Right renal cortex interstitium (tissue), 3 donors: ENCODE data around the gene TASOR2. TPM values are rescaled to one million over a fixed set of nuclear protein-coding genes. Genes with fewer than 3 reads are reported as not detected.

ENCODE experiments used
- DNase-seq, 3 donors: peaks; one replicate each; pipeline ENCODE4 v3.0.0-alpha.2; 2013; ENCODE audit warnings: low read depth in 3 of 3, low spot score in 2 of 3
- polyA plus RNA-seq, 3 donors: library from polyadenylated mRNA; unstranded; fragments of 120-200 nt; gene quantifications; one replicate each; pipeline ENCODE4 v1.2.1, GENCODE V29; 2013; ENCODE audit not compliant: insufficient read length in 3 of 3

TASOR2 gene
- polyA plus RNA-seq, 3 donors = 30.8 to 36.0 (median 33.7) TPM

GRCh38 chr10:5683065-5683464 is 1.6 kb upstream of the TASOR2 start:
- DNase-seq = no peak

- no peak for DNase-seq
These were observed 529 bp downstream of the TASOR2 start for GRCh38 chr10:5684971-5685763.

GRCh38 chr10:5685764-5686240 is 1.2 kb downstream of the TASOR2 start:
- DNase-seq = no peak

GRCh38 chr10:5688587-5688986 is 3.9 kb downstream of the TASOR2 start:
- no peak for DNase-seq

GRCh38 chr10:5691786-5692185 is 7.1 kb downstream of the TASOR2 start:
- no peak for DNase-seq

- peak in 1 of 3 donors; percentile 21 for DNase-seq
These were observed 8.1 kb downstream of the TASOR2 start for GRCh38 chr10:5692461-5693358.

GRCh38 chr10:5694573-5694972 is 9.9 kb downstream of the TASOR2 start:
- no peak for DNase-seq

- DNase-seq = no peak
These were observed 12.7 kb downstream of the TASOR2 start for GRCh38 chr10:5697342-5697741.

- no peak for DNase-seq
These were observed 13.4 kb downstream of the TASOR2 start for GRCh38 chr10:5698062-5698461.

- no peak for DNase-seq
These were observed 23.7 kb downstream of the TASOR2 start for GRCh38 chr10:5708356-5708755.

- no peak for DNase-seq
These were observed 25.2 kb downstream of the TASOR2 start for GRCh38 chr10:5709865-5710264.

- DNase-seq = no peak
These were observed 26.2 kb downstream of the TASOR2 start for GRCh38 chr10:5710859-5711258.

GRCh38 chr10:5711642-5712041 is 27.0 kb downstream of the TASOR2 start:
- DNase-seq = no peak

GRCh38 chr10:5719546-5719945 is 34.9 kb downstream of the TASOR2 start:
- no peak for DNase-seq

- DNase-seq = no peak
These were observed 35.5 kb downstream of the TASOR2 start for GRCh38 chr10:5720182-5720581.

- DNase-seq = no peak
These were observed 39.1 kb downstream of the TASOR2 start for GRCh38 chr10:5723692-5724091.

- DNase-seq = no peak
These were observed 46.1 kb downstream of the TASOR2 start for GRCh38 chr10:5730766-5731165.

- DNase-seq = no peak
These were observed 46.9 kb downstream of the TASOR2 start for GRCh38 chr10:5731559-5731958.

GRCh38 chr10:5732141-5732540 is 47.5 kb downstream of the TASOR2 start:
- no peak for DNase-seq
